ENCODE results near the gene TUBB. TPM values are rescaled to one million over a fixed set of nuclear protein-coding genes. Genes with fewer than 3 reads are reported as not detected.
"Not testable (repeated sequence)": the region's sequence is repeated elsewhere in the genome, so short reads cannot be mapped to it uniquely, and the experiment has no call there.

TUBB gene
- total RNA-seq, 1 donor from 2014 or later, result 878 TPM

DNA sequence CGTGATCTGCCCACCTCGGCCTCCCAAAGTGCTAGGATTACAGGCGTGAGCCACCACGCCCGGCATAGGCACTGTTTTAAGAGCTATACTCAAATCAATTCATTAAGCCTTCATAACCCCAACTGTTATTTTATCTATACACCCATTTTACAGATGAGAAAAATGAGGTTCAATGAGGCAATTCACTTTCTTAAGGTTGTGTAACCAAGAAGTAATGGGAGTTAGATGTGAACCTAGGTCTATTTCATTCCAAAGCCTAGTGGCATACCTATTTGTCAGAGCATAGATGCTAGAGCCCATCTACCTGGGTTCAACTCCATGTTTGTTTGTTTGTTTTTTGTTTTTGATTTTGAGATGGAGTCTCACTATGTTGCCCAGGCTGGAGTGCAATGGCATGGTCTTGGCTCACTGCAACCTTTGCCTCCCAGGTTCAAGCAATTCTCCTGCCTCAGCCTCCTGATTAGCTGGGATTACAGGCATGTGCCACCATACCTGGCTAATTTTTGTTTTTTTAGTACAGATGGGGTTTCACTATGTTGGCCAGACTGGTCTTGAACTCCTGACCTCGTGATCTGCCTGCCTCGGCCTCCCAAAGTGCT lies 36.4 kb downstream of the TUBB start:
- DNase-seq (ENCODE audit: extremely low read depth, low read depth, low spot score), result not testable (repeated sequence)

DNA sequence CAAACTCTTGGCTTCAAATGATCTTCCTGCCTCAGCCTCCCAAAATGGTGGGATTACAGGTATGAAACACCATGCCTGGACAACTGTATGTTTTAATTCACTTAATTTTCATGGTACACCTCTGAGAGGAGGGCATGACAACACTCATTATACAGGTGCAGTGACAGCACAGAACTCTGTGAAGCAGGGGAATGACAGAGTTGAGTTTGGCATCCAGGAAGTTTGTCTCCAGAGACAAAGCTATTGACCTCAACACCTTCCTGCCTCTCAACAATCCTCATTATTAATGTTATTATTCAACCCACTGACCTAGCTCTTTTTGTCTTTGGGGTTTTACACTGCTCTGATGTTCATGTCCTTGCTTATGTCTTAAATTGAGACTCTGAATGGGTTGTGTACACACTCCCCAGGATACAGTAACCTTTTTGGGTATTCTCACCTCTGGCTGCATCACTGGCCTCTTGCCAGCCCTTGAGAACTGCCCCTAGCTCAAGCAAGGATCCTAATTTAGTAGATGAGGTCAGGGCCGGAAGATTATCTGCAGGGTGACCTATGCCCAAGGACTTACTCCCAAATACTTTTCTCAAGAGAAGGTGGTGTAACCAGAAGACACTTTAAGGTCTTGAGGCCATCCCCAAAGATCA lies 37.2 kb downstream of the TUBB start:
- DNase-seq (ENCODE audit: extremely low read depth, low read depth, low spot score), result no peak

DNA sequence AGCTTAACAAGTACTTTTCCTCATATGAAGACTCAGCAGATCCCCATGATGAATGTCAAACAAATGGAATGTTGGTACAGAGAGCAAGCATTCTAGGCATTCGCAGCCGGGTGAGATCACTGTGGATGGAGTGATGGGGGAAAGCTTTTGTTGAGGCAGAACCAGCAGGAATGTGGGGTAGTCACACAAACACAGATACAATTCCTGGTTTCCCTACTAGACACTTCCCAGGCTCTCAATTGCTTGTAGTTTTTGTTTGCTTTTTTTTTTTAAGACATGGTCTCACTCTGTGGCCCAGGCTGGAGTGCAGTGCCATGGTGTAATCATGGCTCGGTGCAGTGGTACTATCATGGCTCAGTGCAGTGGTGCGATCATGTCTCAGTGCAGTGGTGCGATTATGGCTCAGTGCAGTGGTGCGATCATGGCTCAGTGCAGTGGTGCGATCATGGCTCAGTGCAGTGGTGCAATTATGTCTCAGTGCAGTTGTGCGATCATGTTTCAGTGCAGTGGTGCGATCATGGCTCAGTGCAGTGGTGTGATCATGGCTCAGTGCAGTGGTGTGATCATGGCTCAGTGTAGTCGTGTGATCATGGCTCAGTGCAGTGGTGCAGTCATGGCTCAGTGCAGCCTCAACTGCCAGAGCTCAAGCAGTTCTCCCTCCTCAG lies 39.6 kb downstream of the TUBB start:
- DNase-seq (ENCODE audit: extremely low read depth, low read depth, low spot score), result no peak

DNA sequence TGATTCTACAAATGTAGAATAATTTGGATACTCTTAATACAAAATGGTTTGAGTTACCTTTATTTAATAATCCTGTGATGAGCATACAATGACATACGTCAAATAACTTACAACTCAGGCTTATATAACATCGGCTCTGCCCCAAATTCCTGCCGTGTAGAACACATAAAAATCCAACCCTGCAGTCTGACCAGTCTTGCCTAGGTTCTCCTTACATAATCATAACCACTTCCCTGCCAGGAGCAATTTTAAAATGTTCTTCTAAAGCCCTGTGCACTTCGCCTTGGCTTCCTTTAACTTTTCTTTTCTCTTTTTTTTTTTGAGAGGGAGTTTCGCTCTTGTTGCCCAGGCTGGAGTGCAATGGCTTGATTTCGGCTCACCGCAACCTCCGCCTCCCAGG lies 40.4 kb downstream of the TUBB start:
- no peak for DNase-seq (ENCODE audit: extremely low read depth, low read depth, low spot score)

DNA sequence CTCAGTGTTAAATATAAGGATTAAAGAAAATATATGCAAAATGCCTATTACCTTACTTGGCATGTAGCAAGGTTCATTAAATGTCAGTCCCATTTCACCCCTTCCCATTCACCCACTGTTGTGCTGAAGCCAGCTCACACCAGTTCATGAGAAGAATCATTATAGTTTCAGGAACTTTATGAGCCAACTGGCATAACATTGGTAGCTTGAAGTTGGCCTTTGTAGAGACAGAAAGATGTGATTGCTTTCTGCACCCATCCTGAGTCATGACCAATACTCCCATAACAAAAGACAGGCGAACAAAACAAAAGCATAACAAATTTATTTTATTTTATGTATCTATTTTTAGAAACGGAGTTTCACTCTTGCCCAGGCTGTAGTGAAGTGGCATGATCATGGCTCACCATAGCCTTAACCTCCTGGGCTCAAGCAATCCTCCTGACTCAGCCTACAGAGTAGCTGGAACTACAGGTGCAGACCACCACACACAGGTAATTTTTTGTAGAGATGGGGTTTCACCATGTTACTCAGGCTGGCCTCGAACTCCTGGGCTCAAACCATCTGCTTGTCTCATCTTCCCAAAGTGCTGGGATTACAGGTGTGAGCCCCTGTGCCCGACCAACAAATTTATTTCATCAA lies 41.8 kb downstream of the TUBB start:
- DNase-seq (ENCODE audit: extremely low read depth, low read depth, low spot score), result no peak

DNA sequence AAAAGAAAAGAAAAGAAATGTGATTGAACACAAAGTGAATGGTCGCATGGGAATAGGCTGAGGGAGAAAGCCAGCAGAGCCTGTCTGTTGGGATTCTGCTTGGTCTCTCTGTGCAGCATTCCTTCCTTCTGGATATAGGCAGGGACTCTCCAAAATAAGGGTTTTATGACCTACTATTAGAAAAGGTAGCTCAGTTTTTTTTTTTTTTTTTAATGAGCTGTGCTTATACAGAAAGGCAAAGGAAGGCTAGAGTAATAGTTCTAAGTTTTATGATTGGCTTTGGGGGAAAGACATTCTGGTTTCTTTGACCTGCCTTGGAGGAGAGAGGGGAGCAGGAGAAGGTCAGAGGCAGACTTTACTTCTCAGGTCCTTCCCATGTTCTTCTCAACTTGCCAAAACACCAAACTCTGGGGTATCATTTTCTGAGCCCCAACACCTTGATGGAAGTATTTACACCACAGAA lies 43.0 kb downstream of the TUBB start:
- DNase-seq (ENCODE audit: extremely low read depth, low read depth, low spot score), result no peak

DNA sequence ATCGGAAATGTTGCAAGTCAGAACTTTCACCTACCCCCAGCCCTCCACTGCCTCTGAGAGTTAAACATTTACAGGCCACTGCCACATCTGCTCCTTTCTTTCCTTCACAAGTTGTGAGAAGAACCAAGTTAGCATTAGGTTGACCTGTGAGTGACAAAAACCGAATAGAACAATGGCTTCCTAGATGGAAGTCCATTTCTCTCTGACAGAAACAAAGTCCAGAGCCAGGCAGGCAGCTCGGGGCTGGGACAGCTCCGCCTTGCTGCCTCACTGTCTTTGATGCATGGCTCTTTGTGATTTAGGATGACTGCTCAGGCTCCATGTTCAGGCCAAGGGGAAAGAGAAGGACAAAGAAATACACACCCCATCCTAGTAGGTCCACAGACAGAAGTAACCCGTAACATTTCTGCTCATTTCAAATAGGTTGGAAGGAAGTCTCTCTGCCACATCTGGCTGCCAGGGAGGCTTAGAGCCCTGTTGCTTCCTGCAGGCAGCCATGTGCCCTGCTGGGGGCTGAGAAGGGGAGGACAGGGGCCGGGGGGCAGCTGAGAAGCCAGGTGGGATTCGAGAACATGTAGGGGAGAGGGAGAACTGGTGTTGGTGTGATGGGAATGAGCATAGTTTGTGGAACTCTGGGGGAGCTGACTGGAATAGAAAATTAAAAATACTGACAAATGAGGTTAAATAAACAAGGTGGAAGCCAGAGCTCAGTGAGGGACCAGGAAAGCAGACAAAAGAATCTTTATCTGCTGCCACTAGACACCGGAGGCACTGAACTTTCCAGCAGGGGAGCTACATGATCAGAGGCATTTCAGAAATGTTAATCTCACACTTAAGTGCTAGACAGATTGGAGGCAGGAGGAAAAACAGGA lies 43.7 kb downstream of the TUBB start:
- DNase-seq (ENCODE audit: extremely low read depth, low read depth, low spot score), result no peak

DNA sequence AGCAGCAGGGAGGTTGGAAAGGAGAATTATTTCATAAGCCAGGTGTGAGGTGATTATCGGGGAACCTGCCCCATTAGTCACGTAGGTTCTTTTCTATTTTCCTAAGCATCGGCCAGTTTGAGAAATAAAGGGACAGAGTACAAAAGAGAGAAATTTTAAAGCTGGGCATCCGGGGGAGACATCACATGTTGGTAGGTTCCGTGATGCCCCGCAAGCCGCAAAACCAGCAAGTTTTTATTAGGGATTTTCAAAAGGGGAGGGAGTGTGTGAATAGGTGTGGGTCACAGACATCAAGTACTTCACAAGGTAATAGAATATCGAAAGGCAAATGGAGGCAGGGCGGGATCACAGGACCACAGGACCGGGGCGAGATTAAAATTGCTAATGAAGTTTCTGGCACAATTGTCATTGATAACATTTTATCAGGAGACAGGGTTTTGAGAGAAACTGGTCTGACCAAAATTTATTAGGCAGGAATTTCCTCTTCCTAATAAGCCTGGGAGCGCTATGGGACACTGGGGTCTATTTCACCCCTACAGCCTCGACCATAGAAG lies 44.4 kb downstream of the TUBB start:
- not testable (repeated sequence) for DNase-seq (ENCODE audit: extremely low read depth, low read depth, low spot score)

DNA sequence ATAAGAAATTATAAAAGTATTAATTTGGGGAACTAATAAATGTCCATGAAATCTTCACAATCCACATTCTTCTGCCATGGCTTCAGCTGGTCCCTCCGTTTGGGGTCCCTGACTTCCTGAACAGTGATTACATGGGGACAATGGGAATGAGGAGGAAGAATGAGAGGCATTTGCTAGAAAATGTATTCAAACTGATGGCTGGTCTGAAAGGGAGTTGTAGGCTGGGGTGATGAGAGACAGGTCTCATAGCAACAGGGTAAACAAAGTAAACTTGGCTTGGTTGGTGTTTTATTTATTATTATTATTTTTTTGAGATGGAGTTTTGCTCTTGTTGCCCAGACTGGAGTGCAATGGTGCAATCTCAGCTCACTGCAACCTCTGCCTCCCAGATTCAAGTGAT lies 45.3 kb downstream of the TUBB start:
- DNase-seq (ENCODE audit: extremely low read depth, low read depth, low spot score), result not testable (repeated sequence)

DNA sequence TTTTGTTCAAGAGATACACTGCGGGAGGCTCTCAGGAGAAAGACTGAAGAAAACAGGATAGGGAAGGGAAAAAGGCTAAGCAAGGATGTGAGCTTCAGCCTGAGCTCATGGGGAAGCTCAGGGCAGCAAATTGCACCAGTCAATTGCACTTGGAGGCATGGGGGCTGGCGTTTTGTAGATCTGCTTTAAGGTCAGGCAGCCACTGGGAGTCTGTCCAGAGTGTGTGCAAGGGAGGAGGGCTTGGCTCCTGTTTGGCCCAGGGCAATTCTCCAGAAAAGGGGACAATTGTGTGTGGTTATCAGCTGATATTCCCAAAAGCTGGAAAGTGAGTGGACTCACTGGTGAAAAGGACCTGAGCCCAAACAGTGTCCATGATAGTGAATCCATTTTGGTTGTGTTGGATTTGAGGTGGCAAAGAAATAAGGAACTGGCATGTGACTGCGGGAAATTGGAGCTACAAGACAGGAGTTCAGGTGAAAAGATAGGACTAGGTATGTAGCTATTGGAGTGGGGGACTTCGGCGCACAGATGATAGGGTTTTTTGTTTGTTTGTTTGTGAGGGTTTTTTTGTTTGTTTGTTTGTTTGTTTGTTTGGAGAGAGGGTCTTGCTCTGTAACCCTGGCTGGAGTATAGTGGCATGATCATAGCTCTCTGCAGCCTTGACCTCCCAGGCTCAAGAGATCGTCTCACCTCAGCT lies 46.5 kb downstream of the TUBB start:
- no peak for DNase-seq (ENCODE audit: extremely low read depth, low read depth, low spot score)

DNA sequence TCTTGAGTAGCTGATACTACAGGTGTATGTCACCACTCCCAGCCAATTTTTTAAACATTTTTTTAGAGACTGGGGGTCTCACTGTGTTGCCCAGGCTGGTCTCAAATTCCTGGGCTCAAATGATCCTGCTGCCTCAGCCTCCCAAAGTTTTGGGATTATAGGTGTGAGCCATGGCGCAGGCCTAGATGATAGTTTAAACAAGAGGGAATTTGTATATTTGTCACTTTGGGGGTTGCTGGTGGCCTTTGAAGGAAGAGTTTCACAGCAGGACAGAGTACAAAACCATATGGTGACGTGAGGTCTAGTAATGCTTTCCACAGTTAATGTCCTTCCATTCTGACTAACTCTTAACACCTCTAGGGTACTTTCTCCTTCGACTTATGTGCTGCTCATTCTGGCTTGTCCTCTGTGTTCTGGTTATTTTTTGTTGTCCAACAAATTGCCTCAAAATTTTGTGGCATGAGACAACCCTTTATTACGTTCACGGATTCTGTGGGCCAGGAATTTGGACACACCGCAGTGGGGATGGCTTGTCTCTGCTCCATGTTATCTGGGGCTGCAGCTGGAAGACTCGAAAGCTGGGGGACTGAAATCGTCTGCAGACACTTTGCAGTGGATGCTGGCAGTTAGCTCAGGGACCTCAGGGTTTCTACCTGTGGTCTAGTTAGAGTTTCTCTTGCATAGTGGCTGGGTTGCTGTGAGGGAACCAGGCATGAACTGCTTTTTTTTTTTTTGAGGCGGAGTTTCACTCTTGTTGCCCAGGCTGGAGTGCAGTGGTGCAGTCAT lies 47.2 kb downstream of the TUBB start:
- DNase-seq (ENCODE audit: extremely low read depth, low read depth, low spot score), result no peak

DNA sequence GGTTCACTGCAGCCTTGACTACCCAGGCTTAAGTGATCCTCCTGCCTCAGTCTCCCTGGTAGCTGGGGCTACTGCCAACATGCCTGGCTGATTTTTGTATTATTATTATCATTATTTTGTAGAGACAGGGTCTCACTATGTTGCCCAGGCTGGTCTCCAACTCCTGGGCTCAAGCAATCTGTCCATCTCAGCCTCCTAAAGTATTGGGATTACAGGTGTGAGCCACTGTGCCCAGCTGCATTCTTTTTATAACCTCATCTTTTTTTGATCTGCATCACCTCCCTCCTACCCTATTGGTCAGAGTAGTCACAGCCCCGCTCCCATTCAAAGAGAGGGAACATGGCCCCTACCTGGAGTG lies 47.8 kb downstream of the TUBB start:
- DNase-seq (ENCODE audit: extremely low read depth, low read depth, low spot score), result no peak

DNA sequence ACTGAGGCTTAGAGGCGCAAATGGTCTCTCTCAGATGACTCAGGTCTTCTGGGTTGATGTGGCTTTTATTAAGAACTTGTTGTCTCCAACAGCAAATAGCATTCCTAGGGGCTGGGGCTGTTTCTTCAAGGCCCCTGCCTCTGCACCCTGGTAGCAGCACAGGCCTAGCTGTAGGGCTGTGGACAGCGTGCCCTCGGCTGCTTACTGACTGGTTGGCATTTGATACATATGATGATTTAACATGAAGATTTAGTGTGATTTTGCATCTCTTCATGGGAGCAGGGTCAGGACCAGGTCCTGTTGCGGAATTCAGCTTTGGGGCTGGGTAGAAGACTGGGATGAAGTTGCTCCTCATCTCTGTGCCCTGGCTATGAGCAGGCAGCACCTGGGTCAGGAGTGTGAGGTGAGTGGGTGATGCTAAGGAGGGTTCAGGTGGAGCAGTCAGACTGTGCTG lies 48.5 kb downstream of the TUBB start:
- DNase-seq (ENCODE audit: extremely low read depth, low read depth, low spot score), result no peak

DNA sequence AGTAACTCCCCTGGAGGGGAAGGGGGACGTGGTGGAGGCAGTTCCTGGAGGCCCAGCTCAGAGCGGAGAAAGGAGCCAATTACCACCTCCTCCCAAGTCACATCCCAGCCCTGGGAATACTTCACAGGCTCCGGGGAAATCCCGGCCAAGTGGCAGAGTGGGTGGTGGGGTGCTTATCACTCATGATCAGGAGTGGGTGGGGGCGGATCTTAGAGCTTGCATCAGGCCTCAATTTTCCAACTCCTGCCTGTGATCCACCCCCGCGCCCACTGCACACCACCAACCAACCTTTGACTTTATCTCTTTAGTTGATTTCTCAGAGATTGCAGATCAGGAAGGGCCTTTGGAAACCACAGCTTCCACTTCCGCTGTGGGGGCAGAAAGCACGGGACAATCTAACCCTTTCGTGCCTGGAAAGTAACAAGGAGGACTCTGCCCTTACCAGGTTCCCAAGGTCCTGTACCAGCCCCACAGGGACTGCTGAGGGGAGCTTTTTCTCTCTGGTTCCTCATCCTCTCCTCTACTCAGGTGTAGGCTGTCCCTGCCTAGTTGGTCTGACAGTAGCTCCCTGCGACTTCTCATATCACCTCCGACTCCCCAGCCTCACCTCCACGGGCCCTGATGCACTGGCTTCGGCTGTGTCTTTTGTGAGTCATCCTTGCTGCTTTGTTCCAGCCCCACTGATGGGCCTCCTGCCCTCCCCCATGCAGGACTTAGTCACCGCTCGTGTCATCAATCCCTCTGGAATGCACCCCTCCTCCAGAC lies 49.1 kb downstream of the TUBB start:
- DNase-seq (ENCODE audit: extremely low read depth, low read depth, low spot score), result no peak

DNA sequence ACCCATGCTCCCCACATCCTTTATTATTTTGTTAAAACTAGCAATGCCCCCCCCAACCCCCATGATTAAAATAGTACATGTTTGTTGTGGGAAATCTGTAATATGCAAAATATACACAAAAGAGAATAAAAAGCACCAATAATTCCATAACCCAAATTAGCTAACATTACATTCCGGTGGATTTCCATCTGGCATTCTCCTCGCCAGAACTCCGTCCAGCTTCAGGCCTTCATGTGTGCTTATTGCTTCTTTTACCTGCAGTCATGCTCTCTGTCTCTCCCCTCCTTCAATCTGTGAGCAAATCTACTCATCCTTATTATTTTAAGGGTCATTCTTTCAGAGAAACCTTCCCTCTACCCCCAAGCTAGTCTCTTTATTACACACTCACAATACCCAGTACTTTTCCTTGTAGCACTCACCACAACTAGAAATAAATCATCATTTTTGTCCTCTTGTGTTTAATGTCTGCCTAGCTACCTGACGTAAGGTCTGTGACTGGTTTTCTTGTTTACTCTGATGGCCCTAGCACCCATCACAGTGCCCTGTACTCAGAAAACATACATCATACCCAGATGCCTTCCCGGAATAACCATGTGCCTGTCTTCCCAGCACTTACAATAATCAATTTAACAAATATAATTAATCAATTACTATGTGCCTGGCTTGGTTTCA lies 49.8 kb downstream of the TUBB start:
- DNase-seq (ENCODE audit: extremely low read depth, low read depth, low spot score), result no peak

DNA sequence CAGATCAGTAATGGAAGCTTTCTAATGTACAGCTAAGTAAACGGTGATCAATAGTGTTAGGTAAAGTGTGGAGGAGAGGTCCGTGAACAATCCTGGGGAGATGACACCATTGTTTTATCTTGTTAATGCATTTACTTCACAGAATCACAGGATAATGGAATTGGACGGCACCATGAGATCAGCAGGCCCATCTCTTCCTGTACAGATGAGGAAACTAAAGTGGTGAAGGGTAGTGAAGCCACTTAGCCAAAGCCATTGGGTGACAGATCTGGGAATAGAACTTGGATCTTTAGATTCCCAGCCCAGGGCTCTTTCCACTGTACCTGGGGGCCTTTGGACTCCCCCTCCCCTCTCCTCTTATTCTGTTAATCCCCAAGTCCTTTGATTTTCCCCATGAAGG lies 50.4 kb downstream of the TUBB start:
- no peak for DNase-seq (ENCODE audit: extremely low read depth, low read depth, low spot score)

DNA sequence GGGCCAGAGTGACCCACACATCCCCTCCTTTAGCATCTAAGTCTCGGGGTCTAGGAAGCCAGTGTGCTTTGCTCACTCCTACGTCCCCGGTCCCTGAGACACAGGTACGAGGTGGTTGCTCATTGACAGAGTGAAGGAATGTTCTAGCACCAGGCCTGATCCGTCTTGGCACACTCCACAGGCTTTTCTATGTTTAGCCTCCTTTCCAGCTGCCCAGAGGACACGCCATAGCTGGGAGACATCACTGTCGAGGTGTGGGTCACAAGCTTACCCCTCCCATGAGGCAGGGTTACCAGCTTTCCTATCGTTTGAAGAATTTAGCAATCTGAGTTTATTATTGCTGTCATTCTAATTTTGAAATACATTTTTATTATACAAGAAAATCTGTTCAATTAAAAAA lies 54.5 kb downstream of the TUBB start:
- DNase-seq (ENCODE audit: extremely low read depth, low read depth, low spot score), result no peak

All from glomerular endothelial cell (primary cell).